GM10266 (cell line): ENCODE results near the gene SLC25A33.

Source experiments
- DNase-seq: peaks from one replicate; pipeline ENCODE4 v3.0.0; 2012; ENCODE audit errors: extremely low spot score
- TF ChIP-seq, protein P1 (sequence below): IDR thresholded peaks from 2 replicates; pipeline ENCODE4 v1.5.1; 2012; ENCODE audit warnings: mild to moderate bottlenecking, low read depth; ENCODE audit not compliant: control insufficient read depth, insufficient read depth; ENCODE audit errors: missing control alignments

The SLC25A33 gene

DNA sequence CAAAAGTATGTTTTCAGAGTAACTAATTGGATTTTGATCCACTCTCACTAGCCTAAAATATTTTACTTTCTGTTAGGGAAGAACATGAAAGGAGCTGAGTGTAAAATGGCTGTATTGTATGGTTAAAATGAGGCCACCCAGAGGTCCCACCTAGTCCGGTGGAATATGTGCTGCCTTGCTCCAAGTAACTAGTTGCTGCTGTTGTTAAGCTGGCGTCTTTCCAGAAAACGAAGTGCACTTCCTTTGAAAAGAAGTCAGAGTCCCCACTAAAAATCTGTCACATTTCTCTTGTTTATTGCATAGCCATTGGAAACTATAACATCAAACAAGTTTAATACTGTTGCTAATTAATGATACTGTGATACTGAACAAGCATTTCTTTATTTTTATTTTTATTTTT is 3.2 kb downstream of the SLC25A33 start:
- no peak for DNase-seq
- TF ChIP-seq, protein P1, sequence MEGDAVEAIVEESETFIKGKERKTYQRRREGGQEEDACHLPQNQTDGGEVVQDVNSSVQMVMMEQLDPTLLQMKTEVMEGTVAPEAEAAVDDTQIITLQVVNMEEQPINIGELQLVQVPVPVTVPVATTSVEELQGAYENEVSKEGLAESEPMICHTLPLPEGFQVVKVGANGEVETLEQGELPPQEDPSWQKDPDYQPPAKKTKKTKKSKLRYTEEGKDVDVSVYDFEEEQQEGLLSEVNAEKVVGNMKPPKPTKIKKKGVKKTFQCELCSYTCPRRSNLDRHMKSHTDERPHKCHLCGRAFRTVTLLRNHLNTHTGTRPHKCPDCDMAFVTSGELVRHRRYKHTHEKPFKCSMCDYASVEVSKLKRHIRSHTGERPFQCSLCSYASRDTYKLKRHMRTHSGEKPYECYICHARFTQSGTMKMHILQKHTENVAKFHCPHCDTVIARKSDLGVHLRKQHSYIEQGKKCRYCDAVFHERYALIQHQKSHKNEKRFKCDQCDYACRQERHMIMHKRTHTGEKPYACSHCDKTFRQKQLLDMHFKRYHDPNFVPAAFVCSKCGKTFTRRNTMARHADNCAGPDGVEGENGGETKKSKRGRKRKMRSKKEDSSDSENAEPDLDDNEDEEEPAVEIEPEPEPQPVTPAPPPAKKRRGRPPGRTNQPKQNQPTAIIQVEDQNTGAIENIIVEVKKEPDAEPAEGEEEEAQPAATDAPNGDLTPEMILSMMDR, result no peak

GRCh38 chr1:9544926-9545325 is 5.7 kb downstream of the SLC25A33 start:
- TF ChIP-seq, protein P1, result no peak
- no peak for DNase-seq

DNA sequence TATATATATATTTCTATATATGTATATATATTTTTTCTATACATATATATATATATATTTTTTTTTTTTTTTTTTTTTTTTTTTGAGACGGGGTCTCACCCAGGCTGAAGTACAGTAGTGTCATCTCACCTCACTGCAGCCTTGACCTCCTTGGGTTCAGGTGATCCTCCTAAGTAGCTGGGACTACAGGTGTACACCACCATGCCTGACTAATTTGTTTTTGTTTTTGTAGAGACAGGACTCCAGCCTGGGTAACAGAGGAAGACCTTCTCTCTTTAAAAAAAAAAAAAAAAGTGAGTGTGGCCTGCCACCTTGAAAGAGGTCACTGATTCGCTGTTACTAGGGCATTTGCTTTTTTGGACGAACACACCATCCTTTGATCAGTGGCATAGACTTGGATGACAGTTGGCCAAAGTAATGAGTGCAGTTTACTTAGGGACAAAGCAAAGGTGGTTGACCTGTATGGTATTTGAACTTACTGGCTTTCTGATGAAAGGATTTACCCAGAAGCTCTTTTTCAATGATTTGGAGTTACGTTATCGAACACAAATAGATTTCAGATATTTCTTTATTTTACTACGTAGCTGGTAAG is 10.8 kb downstream of the SLC25A33 start:
- no peak for DNase-seq
- TF ChIP-seq, protein P1, result no peak

DNA sequence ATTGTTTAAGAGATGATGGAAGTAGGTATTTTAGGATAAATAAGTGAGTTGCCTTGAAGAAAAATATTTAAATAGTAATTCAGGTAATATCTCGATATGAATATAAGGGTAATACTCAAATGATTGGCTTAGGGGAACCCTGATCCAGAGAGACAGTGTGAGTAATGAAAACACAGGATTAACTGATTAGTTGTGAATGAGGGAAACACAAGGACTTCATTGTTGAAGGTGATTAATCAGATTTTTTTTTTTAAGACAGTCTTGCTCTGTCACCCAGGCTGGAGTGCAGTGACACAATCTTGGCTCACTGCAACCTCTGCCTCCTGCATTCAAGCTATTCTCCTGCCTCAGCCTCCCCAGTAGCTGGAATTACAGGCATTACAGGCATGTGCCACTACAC is 12.7 kb downstream of the SLC25A33 start:
- TF ChIP-seq, protein P1, result no peak
- no peak for DNase-seq

- no peak for DNase-seq
Measured at GRCh38 chr1:9553736-9554144, 14.5 kb downstream of the SLC25A33 start.

DNA sequence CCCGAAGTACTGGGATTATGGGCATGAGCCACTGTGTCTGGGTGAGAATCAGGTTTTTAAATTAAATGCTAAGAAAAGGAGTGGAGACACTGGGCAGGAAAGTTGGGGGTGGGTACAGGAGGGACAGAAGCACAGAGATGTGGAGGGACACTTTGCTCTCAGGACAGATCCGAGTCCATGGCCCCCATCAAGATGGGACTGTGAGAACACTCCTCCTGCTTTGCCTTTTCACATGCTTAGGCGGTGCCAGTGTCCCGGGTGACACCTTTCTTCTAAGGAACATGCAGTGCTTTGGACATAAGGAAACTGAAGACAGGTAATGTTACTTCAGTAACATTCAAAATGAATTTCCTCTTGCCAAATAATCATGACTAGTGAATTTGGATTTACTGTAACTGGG is 16.7 kb downstream of the SLC25A33 start:
- TF ChIP-seq, protein P1, result no peak
- no peak for DNase-seq

More at GRCh38 chr1:9553736-9554144, 14.5 kb downstream of the SLC25A33 start:
- TF ChIP-seq, protein P1, result no peak

DNA sequence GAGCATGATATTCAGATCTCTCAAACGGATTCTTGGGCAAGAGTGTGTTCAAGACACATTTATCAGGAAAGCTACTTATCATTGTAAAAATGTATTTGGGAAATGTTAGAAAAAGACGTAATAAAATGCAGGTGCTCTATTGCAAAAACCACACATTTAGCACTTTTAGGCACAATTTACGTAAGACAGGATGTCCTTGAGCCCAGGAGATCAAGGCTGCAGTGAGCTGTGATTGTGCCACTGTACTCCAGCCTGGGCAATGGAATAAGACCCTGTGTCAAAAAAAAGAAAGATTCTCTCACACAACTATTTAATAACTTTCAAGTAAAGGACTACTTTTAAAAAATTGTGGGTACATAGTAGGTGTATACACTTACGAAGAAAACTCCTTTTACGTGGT is 18.4 kb downstream of the SLC25A33 start:
- TF ChIP-seq, protein P1, result no peak
- DNase-seq, result no peak
